ENCODE results near the gene TANGO2. TPM values are rescaled to one million over a fixed set of nuclear protein-coding genes. Genes with fewer than 3 reads are reported as not detected.

Gene TANGO2
- 24.5 TPM for polyA plus RNA-seq (2013, experiment 1 of 2; ENCODE audit: insufficient read length)
- 18.5 TPM for polyA plus RNA-seq (2013, experiment 2 of 2; ENCODE audit: insufficient read length)

GRCh38 chr22:20020533-20021195 lies at the start of gene TANGO2:
TSS of gene TANGO2 (plus strand) at chr22:20021110. CDS start at chr22:20036799, 15,689 bp downstream.
- DNase-seq = peak; percentile 89

- no peak for DNase-seq
Observed at GRCh38 chr22:19971276-19972124, 49.4 kb upstream of the TANGO2 start.

- no peak for DNase-seq
Observed at GRCh38 chr22:19972251-19972650, 48.7 kb upstream of the TANGO2 start.

- no peak for DNase-seq
Observed at GRCh38 chr22:19972652-19973550, 48.0 kb upstream of the TANGO2 start.

GRCh38 chr22:19973551-19974267 lies 47.2 kb upstream of the TANGO2 start:
- DNase-seq = no peak

GRCh38 chr22:19974268-19974861 lies 46.5 kb upstream of the TANGO2 start:
- DNase-seq = peak; percentile 55

GRCh38 chr22:19974935-19975706 lies 45.8 kb upstream of the TANGO2 start:
- no peak for DNase-seq

GRCh38 chr22:19975707-19976035 lies 45.2 kb upstream of the TANGO2 start:
- no peak for DNase-seq

GRCh38 chr22:19976671-19977070 lies 44.2 kb upstream of the TANGO2 start:
- DNase-seq = no peak

- no peak for DNase-seq
Observed at GRCh38 chr22:19977296-19978243, 43.3 kb upstream of the TANGO2 start.

GRCh38 chr22:19978748-19979147 lies 42.2 kb upstream of the TANGO2 start:
- no peak for DNase-seq

- DNase-seq = no peak
Observed at GRCh38 chr22:19979712-19980493, 41.0 kb upstream of the TANGO2 start.

GRCh38 chr22:19980766-19981165 lies 40.1 kb upstream of the TANGO2 start:
- no peak for DNase-seq

GRCh38 chr22:19981171-19981960 lies 39.5 kb upstream of the TANGO2 start:
- DNase-seq = no peak

- DNase-seq = no peak
Observed at GRCh38 chr22:19981961-19982920, 38.7 kb upstream of the TANGO2 start.

GRCh38 chr22:19982991-19983578 lies 37.8 kb upstream of the TANGO2 start:
- DNase-seq = no peak

Measured in fibroblast of skin of back (primary cell).